A673 (cell line): Measurements from ENCODE around the gene CWF19L2.

Experiments used
- CTCF ChIP-seq: fragments of 300-800, 200-600 bp; sonication (generic); conservative IDR thresholded peaks from 2 replicates; pipeline ENCODE4 v1.5.1; 2017; ENCODE audit warnings: low read depth, mild to moderate bottlenecking, antibody characterized with exemption, low read length, moderate library complexity, mixed read lengths
- EZH2 ChIP-seq: fragments of 200-600 bp; sonication (generic); IDR thresholded peaks from 2 replicates; pipeline ENCODE4 v1.6.1; 2017; ENCODE audit warnings: borderline replicate concordance, low read depth, mild to moderate bottlenecking, mixed read lengths, antibody characterized with exemption, low read length; ENCODE audit not compliant: poor library complexity, severe bottlenecking

GRCh38 chr11:107354780-107355179, 102.8 kb downstream of the CWF19L2 start:
- TF ChIP-seq CTCF (no peak), EZH2 (no peak)
